Anterior cingulate cortex (tissue), 58 donors: ENCODE data around the gene STAC2.

Source experiments
- DNase-seq, 58 donors: peaks; one replicate each; lab custom pipeline; 2025; lab: John Stamatoyannopoulos, UW

Gene STAC2

DNA sequence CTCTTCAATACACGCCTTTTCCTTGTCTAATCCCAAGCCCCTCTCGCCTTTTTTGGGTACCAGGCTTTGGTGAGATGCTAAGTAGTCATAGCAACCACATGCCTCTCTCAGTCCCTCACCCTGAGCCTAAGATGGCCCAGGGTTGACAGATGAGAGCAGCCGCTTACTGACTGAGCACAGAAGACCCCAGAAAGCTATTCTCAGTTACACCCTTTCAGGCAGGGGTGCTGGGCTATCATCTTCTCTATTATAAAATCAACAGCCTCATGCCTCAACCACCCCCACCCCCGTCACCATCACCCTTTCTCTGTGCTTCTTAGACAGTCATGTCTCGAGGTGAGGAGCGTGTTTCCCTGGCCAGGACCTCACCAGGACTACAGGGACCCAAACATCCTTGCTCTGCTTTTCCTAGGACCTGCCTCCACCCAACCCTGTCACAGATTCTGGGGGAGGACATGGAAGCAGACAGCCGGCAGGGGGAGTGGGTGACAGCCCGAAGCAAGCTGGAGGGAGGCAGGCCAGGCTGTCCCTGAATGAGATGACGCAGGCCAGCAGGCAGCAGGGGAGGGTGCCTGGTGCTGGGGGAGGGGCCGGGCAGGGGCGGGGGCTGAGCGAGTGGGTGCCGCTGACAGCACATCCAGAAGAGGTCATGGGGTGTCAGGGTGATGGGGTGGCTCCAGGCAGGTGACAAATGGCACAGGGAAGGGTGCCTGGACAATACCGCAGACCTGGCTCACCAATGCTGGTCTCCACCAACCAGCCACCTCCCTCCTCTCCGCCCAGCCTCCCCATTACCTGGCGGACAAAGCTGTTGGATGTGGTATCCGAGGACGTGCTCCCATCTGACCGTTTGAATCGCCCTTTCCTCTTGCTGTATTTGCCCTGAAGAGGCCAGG lies 31.4 kb downstream of the STAC2 start:
- DNase-seq, result peak in 54 of 58 donors; percentile 28 to 92 (median 70)

- no peak for DNase-seq
Observed at GRCh38 chr17:39193346-39193745, 32.4 kb downstream of the STAC2 start.

DNA sequence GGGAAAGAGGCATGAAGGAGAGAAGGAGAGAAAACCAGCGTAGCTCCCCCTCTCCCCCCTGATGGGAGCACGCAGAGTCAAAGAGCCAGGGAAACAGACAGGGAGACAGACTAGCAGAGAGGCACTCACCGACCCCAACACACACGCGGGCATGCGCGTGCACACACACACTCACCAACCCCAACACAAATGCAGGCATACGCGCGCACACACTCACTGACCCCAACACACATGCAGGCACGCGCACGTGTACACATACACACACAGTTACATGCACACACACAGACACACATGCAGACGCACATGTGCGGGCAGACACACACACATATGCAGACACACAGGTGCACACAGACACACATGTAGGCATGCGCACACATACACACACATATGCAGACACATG lies 32.8 kb downstream of the STAC2 start:
- DNase-seq, result no peak

GRCh38 chr17:39191750-39192510 lies 33.8 kb downstream of the STAC2 start:
- no peak for DNase-seq

- DNase-seq, result no peak
Observed at GRCh38 chr17:39187152-39187830, 38.5 kb downstream of the STAC2 start.

- DNase-seq, result peak in 3 of 58 donors; percentile 11 to 20 (median 17)
Observed at GRCh38 chr17:39186481-39187002, 39.2 kb downstream of the STAC2 start.

DNA sequence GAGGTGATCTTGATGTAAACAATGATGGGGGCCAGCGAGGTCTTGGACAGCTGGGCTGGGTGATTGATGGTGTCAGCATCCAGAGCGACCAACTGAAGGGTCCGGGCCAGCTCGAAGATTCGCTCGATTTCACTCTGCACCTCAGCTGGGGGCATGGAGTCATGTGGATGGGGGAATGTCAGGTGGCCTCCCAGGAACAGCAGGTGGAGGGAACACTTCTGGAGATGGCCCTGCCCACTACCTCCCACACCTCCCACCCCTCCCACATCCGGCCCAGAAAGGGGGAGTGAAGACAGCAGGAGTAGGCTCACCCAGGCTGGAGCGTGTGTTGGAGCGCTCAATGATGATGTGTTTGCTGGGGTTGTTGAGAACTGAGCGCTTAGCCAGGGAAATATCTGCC lies 42.0 kb downstream of the STAC2 start:
- no peak for DNase-seq

DNA sequence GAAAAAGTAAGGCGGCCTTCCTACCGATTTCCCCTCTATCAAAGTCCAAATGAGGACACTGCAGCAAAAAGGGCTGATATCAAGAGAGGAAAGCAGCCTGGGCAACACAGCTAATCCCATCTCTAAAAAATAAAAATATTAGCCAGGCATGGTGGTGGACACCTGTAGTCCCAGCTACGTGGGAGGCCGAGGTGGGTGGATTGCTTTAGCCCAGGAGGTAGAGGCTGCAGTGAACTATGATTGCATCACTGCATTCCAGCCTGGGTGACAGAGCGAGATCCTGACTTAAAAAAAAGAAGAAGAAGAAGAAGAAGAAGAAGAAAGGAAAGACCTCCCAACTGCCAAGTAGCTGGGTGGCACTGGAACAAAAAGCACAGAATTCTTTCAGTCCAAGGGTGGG lies 42.7 kb downstream of the STAC2 start:
- no peak for DNase-seq

DNA sequence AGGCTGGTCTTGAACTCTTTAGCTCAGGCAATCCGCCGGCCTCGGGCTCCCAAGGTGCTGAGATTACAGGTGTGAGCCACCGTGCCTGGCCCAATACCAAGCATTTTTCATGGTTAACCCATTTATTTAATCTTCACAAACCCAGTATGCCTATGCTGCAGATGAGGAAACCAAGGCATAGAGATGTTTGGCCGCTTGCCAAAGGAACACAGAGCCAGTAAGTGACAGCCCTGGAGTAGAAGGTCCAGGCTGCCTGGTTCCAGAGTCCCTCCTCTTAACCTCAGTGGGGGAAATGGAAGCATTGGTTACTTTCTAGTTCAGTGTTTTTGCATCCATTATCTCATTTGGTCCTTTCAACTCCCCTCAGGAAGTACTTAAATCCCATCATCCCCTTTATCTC lies 44.4 kb downstream of the STAC2 start:
- DNase-seq, result no peak

DNA sequence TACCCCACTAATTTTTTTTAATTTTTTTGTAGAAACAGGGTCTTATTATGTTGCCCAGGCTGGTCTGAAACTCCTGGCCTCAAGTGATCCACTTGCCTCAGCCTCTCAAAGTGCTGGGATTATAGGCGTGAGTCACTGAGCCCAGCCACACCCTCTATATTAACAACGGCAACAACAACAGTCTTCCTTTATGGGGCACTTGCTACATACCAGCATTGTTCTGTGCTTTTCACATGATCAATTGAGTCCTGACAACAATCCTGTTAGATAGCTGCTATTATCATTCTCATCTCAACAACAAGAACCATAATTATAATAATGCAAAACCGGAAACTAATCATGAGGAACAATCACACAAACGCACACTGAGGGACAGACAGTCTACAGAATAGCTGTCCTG lies 47.2 kb downstream of the STAC2 start:
- no peak for DNase-seq

GRCh38 chr17:39177256-39177655 lies 48.5 kb downstream of the STAC2 start:
- DNase-seq, result peak in 6 of 58 donors; percentile 8 to 49 (median 22)

- DNase-seq, result no peak
Observed at GRCh38 chr17:39175695-39176093, 50.1 kb downstream of the STAC2 start.

DNA sequence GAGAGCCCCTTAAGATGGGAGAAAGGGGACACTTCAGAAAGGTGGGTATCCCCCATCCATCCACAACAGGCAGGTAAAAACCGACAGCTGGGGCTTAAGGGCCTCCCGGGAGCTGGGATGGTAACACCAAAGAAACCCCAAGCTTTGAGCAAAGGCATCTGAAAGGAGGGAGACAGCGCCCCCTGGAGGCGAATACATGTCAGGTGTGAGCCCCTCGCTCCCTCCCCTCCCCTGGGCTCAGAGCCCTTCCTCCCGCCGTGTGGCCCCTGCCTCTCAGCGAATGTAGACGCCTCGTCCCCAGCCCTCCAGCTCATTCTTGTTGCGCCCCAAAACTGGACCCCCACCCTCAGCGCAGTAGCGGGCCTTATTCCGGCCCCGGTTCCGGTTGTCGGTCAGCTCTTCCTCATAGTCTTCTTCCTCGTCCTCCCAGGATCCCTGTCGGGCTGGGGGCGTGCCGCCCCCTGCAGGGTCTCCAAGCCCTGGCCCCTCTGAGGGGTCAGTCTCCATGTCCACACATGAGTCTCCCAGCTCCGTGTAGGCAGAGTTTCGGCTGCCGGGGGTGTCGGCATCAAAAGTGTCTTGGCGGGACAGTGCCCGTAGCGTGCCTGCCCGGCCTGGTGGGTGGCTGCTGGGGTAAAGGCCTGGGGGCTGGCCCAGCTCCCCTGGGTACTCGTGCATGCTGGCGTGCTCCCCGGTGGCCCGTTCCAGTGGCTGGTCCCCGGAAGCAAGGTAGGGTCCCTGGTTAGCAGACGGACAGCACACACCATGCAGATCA lies 50.6 kb downstream of the STAC2 start:
- peak in 44 of 58 donors; percentile 12 to 88 (median 46) for DNase-seq

- DNase-seq, result peak in 5 of 58 donors; percentile 15 to 31 (median 20)
Observed at GRCh38 chr17:39173526-39174274, 52.0 kb downstream of the STAC2 start.

GRCh38 chr17:39173080-39173479 lies 52.7 kb downstream of the STAC2 start:
- DNase-seq, result peak in 1 of 58 donors; percentile 20

DNA sequence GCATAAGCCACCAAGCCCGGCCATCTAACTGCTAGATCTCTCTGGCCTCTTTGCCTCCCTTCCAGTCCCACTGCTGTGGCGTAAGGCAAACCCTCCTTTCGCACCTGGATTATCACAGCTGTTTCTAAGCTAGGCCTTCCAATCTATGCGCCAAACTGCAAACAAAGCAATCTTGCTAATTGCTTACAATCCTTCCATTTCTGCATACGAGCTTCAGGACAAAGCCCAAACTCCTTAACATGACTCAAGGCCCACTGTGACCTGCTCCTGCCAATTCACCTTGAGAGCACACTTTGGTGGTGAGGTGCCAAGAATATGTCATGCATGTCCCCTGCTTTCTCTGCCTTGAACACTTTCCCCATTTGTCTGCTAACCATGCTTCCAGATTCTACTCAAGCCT lies 53.8 kb downstream of the STAC2 start:
- no peak for DNase-seq

DNA sequence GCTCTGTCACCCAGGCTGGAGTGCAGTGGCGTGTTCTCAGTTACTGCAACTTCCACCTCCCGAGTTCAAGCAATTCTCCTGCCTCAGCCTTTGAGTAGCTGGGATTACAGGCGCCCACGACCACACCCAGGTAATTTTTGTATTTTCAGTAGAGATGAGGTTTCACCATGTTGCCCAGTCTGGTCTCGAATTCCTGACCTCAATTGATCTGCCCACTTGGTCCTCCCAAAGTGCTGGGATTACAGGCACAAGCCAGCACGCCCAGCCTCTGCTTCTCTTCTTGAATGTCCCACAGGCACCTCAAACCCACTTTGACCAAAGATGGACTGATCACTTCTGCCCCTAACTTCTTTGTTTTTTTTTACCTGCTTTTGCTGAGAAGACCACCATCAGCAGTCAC lies 55.2 kb downstream of the STAC2 start:
- DNase-seq, result no peak

- no peak for DNase-seq
Observed at GRCh38 chr17:39170109-39170508, 55.6 kb downstream of the STAC2 start.

GRCh38 chr17:39169518-39169917 lies 56.2 kb downstream of the STAC2 start:
- DNase-seq, result no peak
